ENCODE measurements around the gene PPP1R13L. TPM values are rescaled to one million over a fixed set of nuclear protein-coding genes. Genes with fewer than 3 reads are reported as not detected.
A peak's percentile ranks its signal among the peaks of the same experiment; 100 is the strongest.

The PPP1R13L gene
- total RNA-seq, 1 donor from 2014 or later = 0.93 TPM

DNA sequence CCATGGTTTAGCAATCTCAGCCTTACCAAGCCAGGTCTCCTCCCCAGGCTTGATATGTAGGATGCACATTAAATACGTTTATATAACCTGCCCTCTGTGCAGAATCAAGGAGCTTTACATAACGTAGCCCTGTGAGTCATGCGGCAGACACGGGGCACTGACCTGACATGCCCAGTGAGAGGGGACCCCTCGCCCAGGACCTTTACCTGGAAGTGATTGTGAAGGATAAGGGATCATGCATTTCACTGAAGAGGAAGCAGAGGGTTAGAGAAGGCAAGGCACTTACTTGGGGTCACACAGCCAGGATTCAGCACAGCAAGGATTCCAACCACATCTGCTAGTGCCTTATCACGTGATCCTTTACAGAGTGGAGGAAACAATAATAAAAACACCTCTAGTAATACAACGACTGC is 44.0 kb upstream of the PPP1R13L start:
- no peak for DNase-seq
- H3K27me3 Mint-ChIP-seq (ENCODE audit: unreplicated experiment) = peaks cover 21% of the 10 kb centered on the region
- H3K4me3 Mint-ChIP-seq (ENCODE audit: unreplicated experiment) = no peak overlapping the region
- no peaks in the 10 kb centered on the region for H3K36me3 Mint-ChIP-seq (ENCODE audit: unreplicated experiment)
- H3K9me3 Mint-ChIP-seq (ENCODE audit: unreplicated experiment) = peaks cover 4% of the 10 kb centered on the region
- H3K27ac Mint-ChIP-seq (ENCODE audit: unreplicated experiment) = no peak overlapping the region
- TF ChIP-seq, protein P1, sequence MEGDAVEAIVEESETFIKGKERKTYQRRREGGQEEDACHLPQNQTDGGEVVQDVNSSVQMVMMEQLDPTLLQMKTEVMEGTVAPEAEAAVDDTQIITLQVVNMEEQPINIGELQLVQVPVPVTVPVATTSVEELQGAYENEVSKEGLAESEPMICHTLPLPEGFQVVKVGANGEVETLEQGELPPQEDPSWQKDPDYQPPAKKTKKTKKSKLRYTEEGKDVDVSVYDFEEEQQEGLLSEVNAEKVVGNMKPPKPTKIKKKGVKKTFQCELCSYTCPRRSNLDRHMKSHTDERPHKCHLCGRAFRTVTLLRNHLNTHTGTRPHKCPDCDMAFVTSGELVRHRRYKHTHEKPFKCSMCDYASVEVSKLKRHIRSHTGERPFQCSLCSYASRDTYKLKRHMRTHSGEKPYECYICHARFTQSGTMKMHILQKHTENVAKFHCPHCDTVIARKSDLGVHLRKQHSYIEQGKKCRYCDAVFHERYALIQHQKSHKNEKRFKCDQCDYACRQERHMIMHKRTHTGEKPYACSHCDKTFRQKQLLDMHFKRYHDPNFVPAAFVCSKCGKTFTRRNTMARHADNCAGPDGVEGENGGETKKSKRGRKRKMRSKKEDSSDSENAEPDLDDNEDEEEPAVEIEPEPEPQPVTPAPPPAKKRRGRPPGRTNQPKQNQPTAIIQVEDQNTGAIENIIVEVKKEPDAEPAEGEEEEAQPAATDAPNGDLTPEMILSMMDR (IDR thresholded peaks at IDR 0.05; ENCODE audit: partially characterized antibody, unreplicated experiment) = no peak
- peaks cover 5% of the 10 kb centered on the region for H3K4me1 Mint-ChIP-seq (ENCODE audit: low read depth, unreplicated experiment)

DNA sequence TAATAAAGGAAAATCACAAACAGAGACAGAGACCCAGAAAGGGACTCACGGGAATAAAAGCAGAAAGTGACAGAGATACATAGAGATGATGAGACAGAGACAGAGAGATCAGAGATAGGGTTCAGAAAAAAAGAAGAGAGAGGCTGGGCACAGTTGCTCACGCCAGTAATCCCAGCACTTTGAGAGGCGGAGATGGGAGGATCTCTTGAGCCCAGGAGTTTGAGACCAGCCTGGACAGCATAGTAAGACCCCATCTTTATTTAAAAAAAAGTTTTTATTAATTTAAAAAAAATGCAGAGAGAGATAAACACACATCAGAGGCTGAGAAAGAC is 43.5 kb upstream of the PPP1R13L start:
- Mint-ChIP-seq H3K4me1 (ENCODE audit: low read depth, unreplicated experiment) (peaks cover 5% of the 10 kb centered on the region), H3K36me3 (ENCODE audit: unreplicated experiment) (no peaks in the 10 kb centered on the region), H3K9me3 (ENCODE audit: unreplicated experiment) (peaks cover 4% of the 10 kb centered on the region), H3K4me3 (ENCODE audit: unreplicated experiment) (no peak overlapping the region), H3K27ac (ENCODE audit: unreplicated experiment) (peak overlapping the region; percentile 9), H3K27me3 (ENCODE audit: unreplicated experiment) (peaks cover 23% of the 10 kb centered on the region)
- DNase-seq = no peak
- TF ChIP-seq, protein P1 (IDR thresholded peaks at IDR 0.05; ENCODE audit: partially characterized antibody, unreplicated experiment) = no peak

DNA sequence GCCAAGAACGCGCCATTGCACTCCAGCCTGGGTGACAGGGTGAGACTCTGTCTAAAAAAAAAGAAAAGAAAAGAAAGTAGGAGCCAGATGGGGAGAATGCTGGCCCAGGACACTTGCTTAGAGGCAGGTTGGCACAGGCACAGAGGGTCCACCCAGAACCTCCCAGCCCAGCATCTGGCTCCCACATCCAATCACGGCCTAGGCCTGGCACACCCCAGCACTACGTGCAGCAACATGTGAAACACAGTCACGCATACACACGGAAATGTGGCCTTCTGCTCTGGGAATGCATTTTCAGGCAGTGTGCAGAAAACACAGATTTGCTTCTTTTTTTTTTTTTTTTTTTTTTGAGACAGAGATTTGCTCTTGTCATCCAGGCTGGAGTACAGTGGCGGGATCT is 42.1 kb upstream of the PPP1R13L start:
- Mint-ChIP-seq H3K4me1 (ENCODE audit: low read depth, unreplicated experiment) (peaks cover 7% of the 10 kb centered on the region), H3K27ac (ENCODE audit: unreplicated experiment) (no peak overlapping the region), H3K4me3 (ENCODE audit: unreplicated experiment) (no peak overlapping the region), H3K27me3 (ENCODE audit: unreplicated experiment) (peaks cover 21% of the 10 kb centered on the region), H3K9me3 (ENCODE audit: unreplicated experiment) (peaks cover 4% of the 10 kb centered on the region), H3K36me3 (ENCODE audit: unreplicated experiment) (no peaks in the 10 kb centered on the region)
- no peak for DNase-seq
- TF ChIP-seq, protein P1 (IDR thresholded peaks at IDR 0.05; ENCODE audit: partially characterized antibody, unreplicated experiment) = no peak

DNA sequence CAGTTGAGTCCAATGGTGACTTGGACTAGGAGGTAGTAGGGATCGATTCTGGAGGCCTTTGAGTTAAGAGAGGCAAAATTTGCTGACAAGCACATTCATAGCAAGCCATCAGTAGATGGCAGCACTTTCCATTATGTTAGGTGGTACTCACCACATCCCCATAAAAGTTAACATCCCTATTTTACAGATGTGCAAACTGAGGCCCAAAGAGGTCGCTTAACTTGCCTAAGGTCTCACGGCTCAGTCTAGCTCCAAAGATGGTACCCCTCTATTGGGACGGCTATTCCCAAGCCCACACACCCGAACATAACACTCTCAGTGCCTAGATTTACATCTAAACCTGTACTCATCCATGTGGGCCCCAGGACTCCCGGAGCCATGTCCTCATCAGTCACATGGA is 41.4 kb upstream of the PPP1R13L start:
- DNase-seq = no peak
- Mint-ChIP-seq H3K9me3 (ENCODE audit: unreplicated experiment) (peaks cover 4% of the 10 kb centered on the region), H3K27ac (ENCODE audit: unreplicated experiment) (no peak overlapping the region), H3K4me1 (ENCODE audit: low read depth, unreplicated experiment) (peaks cover 4% of the 10 kb centered on the region), H3K36me3 (ENCODE audit: unreplicated experiment) (no peaks in the 10 kb centered on the region), H3K27me3 (ENCODE audit: unreplicated experiment) (peaks cover 20% of the 10 kb centered on the region), H3K4me3 (ENCODE audit: unreplicated experiment) (no peak overlapping the region)
- TF ChIP-seq, protein P1 (IDR thresholded peaks at IDR 0.05; ENCODE audit: partially characterized antibody, unreplicated experiment) = no peak

DNA sequence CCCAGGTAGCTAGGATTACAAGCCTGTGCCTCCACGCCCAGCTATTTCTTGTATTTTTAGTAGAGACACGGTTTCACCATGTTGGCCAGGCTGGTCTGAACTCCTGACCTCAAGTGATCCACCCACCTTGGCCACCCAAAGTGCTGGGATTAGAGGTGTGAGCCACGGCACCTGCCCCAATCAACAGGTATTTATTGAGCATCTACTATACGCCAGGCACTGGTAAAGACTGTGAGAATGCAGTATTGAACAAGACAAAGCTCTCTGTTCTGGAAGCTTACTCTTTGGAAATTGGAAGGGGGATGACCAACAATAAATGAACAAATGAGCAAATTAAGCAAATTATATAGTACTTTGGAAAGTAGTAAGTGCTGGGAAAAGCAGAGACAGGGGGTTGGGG is 40.3 kb upstream of the PPP1R13L start:
- Mint-ChIP-seq H3K4me3 (ENCODE audit: unreplicated experiment) (no peak overlapping the region), H3K36me3 (ENCODE audit: unreplicated experiment) (no peaks in the 10 kb centered on the region), H3K27me3 (ENCODE audit: unreplicated experiment) (peaks cover 13% of the 10 kb centered on the region), H3K9me3 (ENCODE audit: unreplicated experiment) (peaks cover 6% of the 10 kb centered on the region), H3K27ac (ENCODE audit: unreplicated experiment) (no peak overlapping the region), H3K4me1 (ENCODE audit: low read depth, unreplicated experiment) (peaks cover 1% of the 10 kb centered on the region)
- no peak for DNase-seq
- TF ChIP-seq, protein P1 (IDR thresholded peaks at IDR 0.05; ENCODE audit: partially characterized antibody, unreplicated experiment) = no peak

Measured in glutamatergic neuron (in vitro differentiated cells).